Keratinocyte (primary cell): ENCODE results near the gene WWC1. TPM values are rescaled to one million over a fixed set of nuclear protein-coding genes. Genes with fewer than 3 reads are reported as not detected.

Experiments
- DNase-seq: peaks from one replicate; pipeline ENCODE4 v3.0.0-alpha.2; 2011; ENCODE audit warnings: low read depth, missing footprints, low spot score
- FAIRE-seq: peaks from 2 replicates; lab custom pipeline; 2011; peaks lifted over from hg19 to GRCh38; lab: Jason Lieb, UNC
- H2AFZ ChIP-seq: 2 replicates; pipeline ENCODE4 v1.6.0; 2012; ENCODE audit warnings: low read length, control low read depth, inconsistent platforms; ENCODE audit not compliant: control insufficient read depth
- H3K27ac ChIP-seq: 2 replicates; pipeline ENCODE4 v1.5.1; 2011; ENCODE audit warnings: low read length; ENCODE audit not compliant: control insufficient read depth, insufficient read depth
- H3K27me3 ChIP-seq: 3 replicates; pipeline ENCODE4 v1.6.0; 2011; ENCODE audit warnings: low read length; ENCODE audit not compliant: control insufficient read depth, insufficient read depth; ENCODE audit errors: extremely low read depth
- H3K36me3 ChIP-seq, 2 experiments: 2 replicates in 1 of 2; 3 replicates in 1 of 2; pipeline ENCODE4 v1.5.1; 2011; ENCODE audit warnings: low read length in 2 of 2, mild to moderate bottlenecking in 1 of 2; ENCODE audit not compliant: control insufficient read depth in 2 of 2, insufficient read depth in 2 of 2; ENCODE audit errors: extremely low read depth in 1 of 2
- H3K4me1 ChIP-seq: 3 replicates; pipeline ENCODE4 v1.5.1; 2011; ENCODE audit warnings: low read length; ENCODE audit not compliant: control insufficient read depth, insufficient read depth; ENCODE audit errors: extremely low read depth
- H3K4me2 ChIP-seq: 3 replicates; pipeline ENCODE4 v1.6.0; 2011; ENCODE audit warnings: low read depth, low read length; ENCODE audit not compliant: control insufficient read depth, insufficient read depth; ENCODE audit errors: extremely low read depth
- H3K4me3 ChIP-seq, 3 experiments: fragments of 200-600 bp in 1 of 3; sonication (generic) in 1 of 3; 2 replicates in 2 of 3; 3 replicates in 1 of 3; pipeline ENCODE4 v1.5.1; 2011 to 2016; ENCODE audit warnings: low read length in 3 of 3, mild to moderate bottlenecking in 3 of 3, control low read depth in 2 of 3, inconsistent platforms in 1 of 3, low read depth in 1 of 3, mixed read lengths in 1 of 3, mixed run types in 1 of 3, moderate library complexity in 1 of 3; ENCODE audit not compliant: control insufficient read depth in 2 of 3, insufficient read depth in 2 of 3; ENCODE audit errors: extremely low read depth in 1 of 3
- H3K79me2 ChIP-seq: 2 replicates; pipeline ENCODE4 v1.6.0; 2012; ENCODE audit warnings: low read length; ENCODE audit not compliant: control insufficient read depth, insufficient read depth
- H3K9ac ChIP-seq: 3 replicates; pipeline ENCODE4 v1.6.0; 2011; ENCODE audit warnings: low read length; ENCODE audit not compliant: control insufficient read depth, insufficient read depth; ENCODE audit errors: extremely low read depth
- H3K9me1 ChIP-seq: 3 replicates; pipeline ENCODE4 v1.6.0; 2011; ENCODE audit warnings: low read length; ENCODE audit not compliant: control insufficient read depth, insufficient read depth; ENCODE audit errors: extremely low read depth
- H3K9me3 ChIP-seq: 2 replicates; pipeline ENCODE4 v1.5.1; 2012; ENCODE audit warnings: low read depth, low read length; ENCODE audit not compliant: control insufficient read depth
- H4K20me1 ChIP-seq: 3 replicates; pipeline ENCODE4 v1.6.0; 2011; ENCODE audit warnings: low read length; ENCODE audit not compliant: control insufficient read depth, insufficient read depth; ENCODE audit errors: extremely low read depth
- EZH2 ChIP-seq: IDR thresholded peaks from one replicate; pipeline ENCODE4 v1.6.1; 2012; ENCODE audit warnings: inconsistent platforms, mild to moderate bottlenecking, low read length, moderate library complexity
- dilution Hi-C: fragments of 300-500 bp; cut with MboI; formaldehyde crosslinking; loops from one replicate; pipeline ENCODE4 v1.7.0; 2020; ENCODE audit warnings: low sequenced_read_pairs; ENCODE audit not compliant: extremely low pct_ligation_motif_present
- polyA plus RNA-seq, 5 experiments: library from polyadenylated mRNA; depleted of rRNA in 3 of 5; stranded (reverse) in 3 of 5; stranded (forward) in 1 of 5; unstranded in 1 of 5; fragments of >200 nt; gene quantifications; 1 replicate in 1 of 5; 2 replicates in 3 of 5; 3 replicates in 1 of 5; pipeline versions ENCODE4 v1.2.1 to v1.2.3, GENCODE V29; 2011 to 2012; ENCODE audit warnings: missing spikeins in 2 of 5, low read depth in 1 of 5, low replicate concordance in 1 of 5
- TF ChIP-seq, protein P1 (sequence below), 3 experiments: IDR thresholded peaks in 1 of 3; conservative IDR thresholded peaks in 1 of 3; optimal IDR thresholded peaks in 1 of 3; 2 replicates in 2 of 3; 3 replicates in 1 of 3; pipeline versions ENCODE3 to v1.5.1; 2011; ENCODE audit warnings: low read length in 3 of 3, mild to moderate bottlenecking in 3 of 3, moderate library complexity in 2 of 3, control low read depth in 1 of 3, inconsistent platforms in 1 of 3; ENCODE audit not compliant: insufficient read depth in 2 of 3; ENCODE audit errors: extremely low read depth in 1 of 3

WWC1 gene
- polyA plus RNA-seq, 1 donor (not counting 4 experiments of a cell fraction or from before 2014, with no cell fraction given) = 19.8 TPM

DNA sequence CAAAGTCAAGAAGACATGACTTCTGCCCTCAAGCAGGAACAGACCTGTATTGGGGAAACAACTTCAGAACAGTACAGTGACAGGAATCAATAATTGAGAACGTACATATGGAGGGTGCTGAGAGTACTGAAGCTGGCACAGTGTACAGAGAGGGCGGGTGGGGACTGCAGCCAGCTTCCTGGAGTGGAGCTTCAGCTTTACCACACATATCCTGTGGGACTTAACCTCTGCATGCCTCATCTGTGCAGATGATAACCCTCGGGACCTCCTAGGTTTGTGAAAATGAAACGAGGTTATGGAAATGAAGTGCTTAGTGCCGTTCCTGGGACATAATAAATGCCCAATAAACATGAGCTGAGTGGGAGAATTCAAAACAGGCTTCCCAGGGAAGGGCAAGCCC is 172.8 kb downstream of the WWC1 start:
- Histone ChIP-seq H3K27ac (no peak overlapping the region), H3K4me1 (no peaks in the 10 kb centered on the region), H3K4me2 (no peak overlapping the region), H4K20me1 (no peaks in the 10 kb centered on the region), H3K4me3 (no peak overlapping the region), H3K27me3 (no peaks in the 10 kb centered on the region), H3K9me3 (no peaks in the 10 kb centered on the region), H3K79me2 (no peaks in the 10 kb centered on the region), H2AFZ (no peak overlapping the region), H3K36me3 (peaks cover 32 to 51% of the 10 kb centered on the region in 2 experiments), H3K9ac (no peak overlapping the region), H3K9me1 (no peaks in the 10 kb centered on the region)
- DNase-seq (no peak), FAIRE-seq (no peak)
- dilution Hi-C loops = no loop called here
- TF ChIP-seq, protein P1, sequence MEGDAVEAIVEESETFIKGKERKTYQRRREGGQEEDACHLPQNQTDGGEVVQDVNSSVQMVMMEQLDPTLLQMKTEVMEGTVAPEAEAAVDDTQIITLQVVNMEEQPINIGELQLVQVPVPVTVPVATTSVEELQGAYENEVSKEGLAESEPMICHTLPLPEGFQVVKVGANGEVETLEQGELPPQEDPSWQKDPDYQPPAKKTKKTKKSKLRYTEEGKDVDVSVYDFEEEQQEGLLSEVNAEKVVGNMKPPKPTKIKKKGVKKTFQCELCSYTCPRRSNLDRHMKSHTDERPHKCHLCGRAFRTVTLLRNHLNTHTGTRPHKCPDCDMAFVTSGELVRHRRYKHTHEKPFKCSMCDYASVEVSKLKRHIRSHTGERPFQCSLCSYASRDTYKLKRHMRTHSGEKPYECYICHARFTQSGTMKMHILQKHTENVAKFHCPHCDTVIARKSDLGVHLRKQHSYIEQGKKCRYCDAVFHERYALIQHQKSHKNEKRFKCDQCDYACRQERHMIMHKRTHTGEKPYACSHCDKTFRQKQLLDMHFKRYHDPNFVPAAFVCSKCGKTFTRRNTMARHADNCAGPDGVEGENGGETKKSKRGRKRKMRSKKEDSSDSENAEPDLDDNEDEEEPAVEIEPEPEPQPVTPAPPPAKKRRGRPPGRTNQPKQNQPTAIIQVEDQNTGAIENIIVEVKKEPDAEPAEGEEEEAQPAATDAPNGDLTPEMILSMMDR (optimal IDR thresholded peaks at IDR 0.05 in 1 of 3, IDR thresholded peaks at IDR 0.05 in 1 of 3, conservative IDR thresholded peaks at IDR 0.05 in 1 of 3; ENCODE audit: extremely low read depth in 1 of 3, insufficient read depth in 2 of 3, low read length in 3 of 3) = no peak
- no peak for TF ChIP-seq EZH2

DNA sequence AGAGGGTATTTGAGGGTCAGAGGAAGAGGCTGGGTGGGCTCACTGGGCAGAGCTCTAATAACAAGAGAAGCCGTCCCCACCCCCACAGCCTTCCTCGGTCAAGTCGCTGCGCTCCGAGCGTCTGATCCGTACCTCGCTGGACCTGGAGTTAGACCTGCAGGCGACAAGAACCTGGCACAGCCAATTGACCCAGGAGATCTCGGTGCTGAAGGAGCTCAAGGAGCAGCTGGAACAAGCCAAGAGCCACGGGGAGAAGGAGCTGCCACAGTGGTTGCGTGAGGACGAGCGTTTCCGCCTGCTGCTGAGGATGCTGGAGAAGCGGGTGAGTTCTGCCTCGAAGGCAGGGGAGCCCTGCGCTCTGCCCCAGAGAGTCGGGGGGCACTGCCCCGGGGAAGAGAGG is 173.2 kb downstream of the WWC1 start:
- no peaks in the 10 kb centered on the region for H3K27me3 ChIP-seq
- no peak overlapping the region for H3K4me2 ChIP-seq
- no peak for DNase-seq
- H4K20me1 ChIP-seq = no peaks in the 10 kb centered on the region
- H3K9ac ChIP-seq = no peak overlapping the region
- H3K4me1 ChIP-seq = no peaks in the 10 kb centered on the region
- no peak overlapping the region for H3K4me3 ChIP-seq
- H3K36me3 ChIP-seq = peaks cover 28 to 53% of the 10 kb centered on the region in 2 experiments
- no peak overlapping the region for H2AFZ ChIP-seq
- no peak overlapping the region for H3K27ac ChIP-seq
- no peaks in the 10 kb centered on the region for H3K9me1 ChIP-seq
- H3K9me3 ChIP-seq = no peaks in the 10 kb centered on the region
- no peak for FAIRE-seq
- TF ChIP-seq, protein P1 (optimal IDR thresholded peaks at IDR 0.05 in 1 of 3, IDR thresholded peaks at IDR 0.05 in 1 of 3, conservative IDR thresholded peaks at IDR 0.05 in 1 of 3; ENCODE audit: extremely low read depth in 1 of 3, insufficient read depth in 2 of 3, low read length in 3 of 3) = no peak
- no peak for TF ChIP-seq EZH2
- H3K79me2 ChIP-seq = no peaks in the 10 kb centered on the region
- dilution Hi-C loops = no loop called here
